HUDEP-2 (cell line): ENCODE data around the gene KLK1.
A peak's percentile ranks its signal among the peaks of the same experiment; 100 is the strongest.

Source experiments
- DNase-seq, 76 experiments: peaks; one replicate each; lab custom pipeline; 2025; ENCODE audit not compliant: unreplicated experiment in 76 of 76; lab: John Stamatoyannopoulos, UW

KLK1 gene

GRCh38 chr19:50823389-50824042 lies at the start of gene KLK1:
Gene KLK1, minus strand, starts transcription at chr19:50823787. Its CDS starts 39 bp downstream, at chr19:50823748.
- peak in 16 of 76 experiments; percentile 10 to 59 (median 30) for DNase-seq

GRCh38 chr19:50873056-50873455 lies 49.5 kb upstream of the KLK1 start, which contains the start of gene KLK2:
Gene KLK2, plus strand, starts transcription at chr19:50873439. Its CDS starts 35 bp downstream, at chr19:50873474.
- no peak for DNase-seq

- peak in 36 of 76 experiments; percentile 7 to 77 (median 32) for DNase-seq
Observed at GRCh38 chr19:50870417-50871089, 47.0 kb upstream of the KLK1 start.

GRCh38 chr19:50869479-50869878 lies 45.9 kb upstream of the KLK1 start:
- DNase-seq: no peak

- no peak for DNase-seq
Observed at GRCh38 chr19:50861496-50862286, 38.1 kb upstream of the KLK1 start.

GRCh38 chr19:50861010-50861409 lies 37.4 kb upstream of the KLK1 start:
- DNase-seq: no peak

GRCh38 chr19:50859849-50860248 lies 36.3 kb upstream of the KLK1 start:
- DNase-seq: no peak

GRCh38 chr19:50858886-50859285 lies 35.3 kb upstream of the KLK1 start:
- no peak for DNase-seq

GRCh38 chr19:50857366-50857765 lies 33.8 kb upstream of the KLK1 start:
- DNase-seq: no peak

GRCh38 chr19:50854636-50855410 lies 31.2 kb upstream of the KLK1 start, which contains the start of gene KLK3:
Gene KLK3, plus strand, starts transcription at chr19:50854915. Its CDS starts 41 bp downstream, at chr19:50854956.
- DNase-seq: no peak

- no peak for DNase-seq
Observed at GRCh38 chr19:50851620-50852019, 28.0 kb upstream of the KLK1 start.

GRCh38 chr19:50850738-50851137 lies 27.2 kb upstream of the KLK1 start:
- no peak for DNase-seq

- no peak for DNase-seq
Observed at GRCh38 chr19:50844296-50844935, 20.8 kb upstream of the KLK1 start.

GRCh38 chr19:50843701-50844221 lies 20.2 kb upstream of the KLK1 start:
- DNase-seq: no peak

- DNase-seq: no peak
Observed at GRCh38 chr19:50843205-50843604, 19.6 kb upstream of the KLK1 start.

GRCh38 chr19:50842130-50842529 lies 18.5 kb upstream of the KLK1 start:
- DNase-seq: no peak

GRCh38 chr19:50839712-50840655 lies 16.4 kb upstream of the KLK1 start:
- DNase-seq: no peak

GRCh38 chr19:50838239-50838638 lies 14.7 kb upstream of the KLK1 start:
- DNase-seq: no peak

- DNase-seq: no peak
Observed at GRCh38 chr19:50837300-50837699, 13.7 kb upstream of the KLK1 start.
